Stimulated activated CD4-positive, alpha-beta T cell treated with anti-CD3 and anti-CD28 coated beads, Interleukin-15, amount 100 ng/mL, for 1 hour (primary cell): Measurements from ENCODE around the gene FOXM1.

Source experiments
- DNase-seq, 2 donors: peaks; one replicate each; pipeline ENCODE4 v3.0.0-alpha.2; 2020; ENCODE audit warnings: low read depth in 1 of 2, low spot score in 1 of 2

FOXM1 gene

GRCh38 chr12:2877047-2877952 is at the start of gene FOXM1, which contains the start of gene RHNO1:
Gene FOXM1 (minus strand): TSS chr12:2877174. CDS start chr12:2874478, 2,696 bp downstream.
Gene RHNO1 (plus strand): TSS chr12:2877223. CDS start chr12:2885367, 8,144 bp downstream.
- DNase-seq, result peak; percentile 75 to 76

GRCh38 chr12:2925322-2925995 is 48.5 kb upstream of the FOXM1 start:
- no peak for DNase-seq

GRCh38 chr12:2924019-2924418 is 47.0 kb upstream of the FOXM1 start:
- no peak for DNase-seq

- no peak for DNase-seq
Measured at GRCh38 chr12:2923057-2923456, 46.1 kb upstream of the FOXM1 start.

- no peak for DNase-seq
Measured at GRCh38 chr12:2922329-2922728, 45.4 kb upstream of the FOXM1 start.

GRCh38 chr12:2919249-2919648 is 42.3 kb upstream of the FOXM1 start:
- DNase-seq, result no peak

- no peak for DNase-seq
Measured at GRCh38 chr12:2912216-2912575, 35.2 kb upstream of the FOXM1 start.

- DNase-seq, result no peak
Measured at GRCh38 chr12:2904260-2904659, 27.3 kb upstream of the FOXM1 start.

GRCh38 chr12:2902272-2902880 is 25.4 kb upstream of the FOXM1 start:
- DNase-seq, result no peak

- DNase-seq, result no peak
Measured at GRCh38 chr12:2900642-2901041, 23.7 kb upstream of the FOXM1 start.

GRCh38 chr12:2897418-2897817 is 20.4 kb upstream of the FOXM1 start:
- DNase-seq, result no peak

- no peak for DNase-seq
Measured at GRCh38 chr12:2895511-2895910, 18.5 kb upstream of the FOXM1 start.

GRCh38 chr12:2895051-2895451 is 18.1 kb upstream of the FOXM1 start:
- no peak for DNase-seq

GRCh38 chr12:2893007-2893406 is 16.0 kb upstream of the FOXM1 start:
- DNase-seq, result no peak

GRCh38 chr12:2892246-2892645 is 15.3 kb upstream of the FOXM1 start:
- no peak for DNase-seq

- DNase-seq, result peak in 1 of 2 donors; percentile 7
Measured at GRCh38 chr12:2891240-2892053, 14.5 kb upstream of the FOXM1 start.

GRCh38 chr12:2890388-2891239 is 13.6 kb upstream of the FOXM1 start, which contains the start of gene TULP3:
Gene TULP3 (plus strand): TSS chr12:2890891. CDS start chr12:2890948, 57 bp downstream.
- peak; percentile 95 to 96 for DNase-seq

GRCh38 chr12:2890001-2890387 is 13.0 kb upstream of the FOXM1 start:
- DNase-seq, result no peak

GRCh38 chr12:2886768-2887450 is 9.9 kb upstream of the FOXM1 start:
- no peak for DNase-seq
